Ammon's horn (tissue), 1 donor: Measurements from ENCODE around the gene MAP7D2.

Source experiments
- DNase-seq: peaks from one replicate; pipeline ENCODE4 v3.0.0-alpha.2; 2016; ENCODE audit warnings: low spot score

MAP7D2 gene

GRCh38 chrX:20038966-20039365 lies 77.7 kb downstream of the MAP7D2 start:
- no peak for DNase-seq

GRCh38 chrX:20037186-20037585 lies 79.5 kb downstream of the MAP7D2 start:
- no peak for DNase-seq

- DNase-seq: no peak
Measured at GRCh38 chrX:20032201-20032600, 84.5 kb downstream of the MAP7D2 start.

GRCh38 chrX:20029728-20030127 lies 87.0 kb downstream of the MAP7D2 start:
- no peak for DNase-seq

GRCh38 chrX:20028588-20028987 lies 88.1 kb downstream of the MAP7D2 start:
- DNase-seq: no peak

GRCh38 chrX:20026278-20026677 lies 90.4 kb downstream of the MAP7D2 start:
- no peak for DNase-seq

- DNase-seq: no peak
Measured at GRCh38 chrX:20019672-20020365, 96.9 kb downstream of the MAP7D2 start.

GRCh38 chrX:20016616-20016945 lies 100.1 kb downstream of the MAP7D2 start:
- DNase-seq: no peak

GRCh38 chrX:20015945-20016615 lies 100.6 kb downstream of the MAP7D2 start:
- DNase-seq: no peak

- no peak for DNase-seq
Measured at GRCh38 chrX:20015422-20015821, 101.3 kb downstream of the MAP7D2 start.

GRCh38 chrX:20011608-20012007 lies 105.1 kb downstream of the MAP7D2 start:
- DNase-seq: no peak

- no peak for DNase-seq
Measured at GRCh38 chrX:20007962-20008622, 108.6 kb downstream of the MAP7D2 start.

GRCh38 chrX:20005883-20006282 lies 110.8 kb downstream of the MAP7D2 start:
- DNase-seq: no peak

GRCh38 chrX:20001588-20001987 lies 115.1 kb downstream of the MAP7D2 start:
- DNase-seq: no peak

GRCh38 chrX:19991350-19991718 lies 125.4 kb downstream of the MAP7D2 start:
- no peak for DNase-seq

GRCh38 chrX:19990556-19991349 lies 126.0 kb downstream of the MAP7D2 start, which contains the start of gene BCLAF3:
Gene BCLAF3, minus strand, starts transcription at chrX:19991061. Its CDS starts 20,797 bp downstream, at chrX:19970264.
- DNase-seq: peak; percentile 83

- peak; percentile 4 for DNase-seq
Measured at GRCh38 chrX:19990151-19990555, 126.6 kb downstream of the MAP7D2 start.

GRCh38 chrX:19987856-19988255 lies 128.9 kb downstream of the MAP7D2 start:
- no peak for DNase-seq

GRCh38 chrX:19986531-19986930 lies 130.2 kb downstream of the MAP7D2 start:
- DNase-seq: no peak

- no peak for DNase-seq
Measured at GRCh38 chrX:19981947-19982346, 134.8 kb downstream of the MAP7D2 start.

GRCh38 chrX:19975845-19976244 lies 140.9 kb downstream of the MAP7D2 start:
- no peak for DNase-seq

GRCh38 chrX:19972984-19973383 lies 143.7 kb downstream of the MAP7D2 start:
- DNase-seq: no peak
